IMR-90 (cell line): ENCODE results near the gene ANO9. TPM values are rescaled to one million over a fixed set of nuclear protein-coding genes. Genes with fewer than 3 reads are reported as not detected.

Experiments used
- ATAC-seq: fragments of 200-7000 bp; cut with Tn5 transposase; 2 replicates; pipeline ENCODE4 v1.9.1; 2020; ENCODE audit warnings: low read depth, mild to moderate bottlenecking, moderate library complexity
- BruUV-seq: library from RNA; stranded (reverse); fragments of 400-500 nt; replicated peaks from 2 replicates; lab custom pipeline; 2021; lab: Mats Ljungman, UMichigan
- CTCF ChIA-PET: fragments of 300-600 bp; formaldehyde crosslinking; extraction: SDS; loops from one replicate; lab custom pipeline; 2021; ENCODE audit warnings: antibody characterized with exemption; lab: Yijun Ruan, JAX
- POLR2A ChIA-PET: fragments of 300-600 bp; sonication (Branson Sonifier 250); formaldehyde crosslinking; loops from one replicate; lab custom pipeline; 2022; ENCODE audit warnings: antibody characterized with exemption; ENCODE audit not compliant: unreplicated experiment; lab: Charles Lee
- DNase-seq: peaks from one replicate; pipeline ENCODE4 v3.0.0; 2013
- H2AFZ ChIP-seq: replicated peaks from 2 replicates; pipeline ENCODE3; 2013; ENCODE audit warnings: low read length, mild to moderate bottlenecking; ENCODE audit not compliant: poor library complexity
- H2AK5ac ChIP-seq: 2 replicates; pipeline ENCODE4 v1.6.1; 2013; ENCODE audit warnings: low read depth, low read length, inconsistent platforms
- H2AK9ac ChIP-seq: replicated peaks from 2 replicates; pipeline ENCODE3; 2013; ENCODE audit warnings: mild to moderate bottlenecking, low read depth, low read length, moderate library complexity; ENCODE audit not compliant: poor library complexity
- H2BK120ac ChIP-seq: 2 replicates; pipeline ENCODE4 v1.6.1; 2013; ENCODE audit warnings: low read depth, low read length, inconsistent platforms
- H2BK15ac ChIP-seq: 3 replicates; pipeline ENCODE4 v1.6.1; 2013; ENCODE audit warnings: low read depth, low read length, inconsistent platforms
- H2BK20ac ChIP-seq: 2 replicates; pipeline ENCODE4 v1.6.1; 2013; ENCODE audit warnings: low read depth, mild to moderate bottlenecking, inconsistent platforms, low read length, moderate library complexity
- H2BK5ac ChIP-seq: 2 replicates; pipeline ENCODE4 v1.6.1; 2013; ENCODE audit warnings: mild to moderate bottlenecking, low read depth, low read length, inconsistent platforms; ENCODE audit not compliant: poor library complexity, severe bottlenecking
- H3K14ac ChIP-seq: replicated peaks from 2 replicates; pipeline ENCODE4 v1.6.1; 2013; ENCODE audit warnings: low read depth, low read length, inconsistent platforms
- H3K18ac ChIP-seq: 2 replicates; pipeline ENCODE4 v1.6.1; 2013; ENCODE audit warnings: low read depth, low read length, control low read depth
- H3K23ac ChIP-seq: 2 replicates; pipeline ENCODE4 v1.6.1; 2013; ENCODE audit warnings: low read depth, low read length, inconsistent platforms
- H3K27ac ChIP-seq: 2 replicates; pipeline ENCODE4 v1.5.1; 2013; ENCODE audit warnings: mild to moderate bottlenecking, control low read depth, low read length; ENCODE audit not compliant: insufficient read depth
- H3K27me3 ChIP-seq: 2 replicates; pipeline ENCODE4 v1.6.1; 2013; ENCODE audit warnings: low read length; ENCODE audit not compliant: control insufficient read depth, insufficient read depth
- H3K36me3 ChIP-seq: 2 replicates; pipeline ENCODE4 v1.6.1; 2013; ENCODE audit warnings: low read length, mixed read lengths; ENCODE audit not compliant: control insufficient read depth, insufficient read depth
- H3K4ac ChIP-seq: 2 replicates; pipeline ENCODE4 v1.6.1; 2013; ENCODE audit warnings: low read depth, low read length, inconsistent platforms
- H3K4me1 ChIP-seq: 2 replicates; pipeline ENCODE4 v1.6.1; 2013; ENCODE audit warnings: low read length, mixed read lengths; ENCODE audit not compliant: control insufficient read depth, insufficient read depth
- H3K4me2 ChIP-seq: 2 replicates; pipeline ENCODE4 v1.6.1; 2013; ENCODE audit warnings: low read depth, mild to moderate bottlenecking, control low read depth, low read length, moderate library complexity
- H3K4me3 ChIP-seq: 2 replicates; pipeline ENCODE4 v1.5.1; 2013; ENCODE audit warnings: low read depth, mild to moderate bottlenecking, control low read depth, low read length, moderate library complexity; ENCODE audit not compliant: insufficient read depth
- H3K56ac ChIP-seq: 2 replicates; pipeline ENCODE4 v1.6.1; 2013; ENCODE audit warnings: low read length, inconsistent platforms; ENCODE audit not compliant: insufficient read depth; ENCODE audit errors: extremely low read depth
- H3K79me1 ChIP-seq, 2 experiments: 2 replicates each; pipeline ENCODE4 v1.6.1; 2013; ENCODE audit warnings: low read length in 2 of 2, inconsistent platforms in 1 of 2, low read depth in 1 of 2
- H3K9ac ChIP-seq: 2 replicates; pipeline ENCODE4 v1.6.1; 2013; ENCODE audit warnings: low read depth, low read length, control low read depth
- H3K9me1 ChIP-seq: 2 replicates; pipeline ENCODE4 v1.6.1; 2013; ENCODE audit warnings: low read length, inconsistent platforms; ENCODE audit not compliant: insufficient read depth
- H3K9me3 ChIP-seq: 2 replicates; pipeline ENCODE4 v1.6.1; 2013; ENCODE audit warnings: low read length; ENCODE audit not compliant: control insufficient read depth, insufficient read depth
- H4K20me1 ChIP-seq: 2 replicates; pipeline ENCODE4 v1.6.1; 2013; ENCODE audit warnings: low read length, inconsistent platforms; ENCODE audit not compliant: insufficient read depth
- H4K5ac ChIP-seq: 2 replicates; pipeline ENCODE4 v1.6.1; 2013; ENCODE audit warnings: mild to moderate bottlenecking, low read depth, low read length, control low read depth
- H4K8ac ChIP-seq, 2 experiments: 2 replicates each; pipeline ENCODE4 v1.6.1; 2013; ENCODE audit warnings: low read depth in 2 of 2, low read length in 2 of 2, control low read depth in 1 of 2, inconsistent platforms in 1 of 2
- H4K91ac ChIP-seq: 2 replicates; pipeline ENCODE4 v1.6.1; 2013; ENCODE audit warnings: low read depth, low read length, inconsistent platforms; ENCODE audit not compliant: insufficient read depth
- BHLHE40 ChIP-seq: fragments of 150-350 bp; IDR thresholded peaks from 2 replicates; pipeline ENCODE4 v1.6.1; 2016; ENCODE audit warnings: mild to moderate bottlenecking, low read depth, low read length
- CEBPB ChIP-seq: IDR thresholded peaks from 2 replicates; pipeline ENCODE4 v1.6.1; 2012; ENCODE audit warnings: low read depth, low read length, improper control_type of control experiment
- CHD1 ChIP-seq: IDR thresholded peaks from 2 replicates; pipeline ENCODE4 v1.6.1; 2012; ENCODE audit warnings: low read depth, low read length, improper control_type of control experiment
- FOS ChIP-seq: fragments of 150-350 bp; IDR thresholded peaks from 2 replicates; pipeline ENCODE4 v1.6.1; 2016; ENCODE audit warnings: low read depth, low read length
- MAFK ChIP-seq: IDR thresholded peaks from 2 replicates; pipeline ENCODE4 v1.6.1; 2012; ENCODE audit warnings: low read depth, low read length, improper control_type of control experiment
- MAZ ChIP-seq: IDR thresholded peaks from 2 replicates; pipeline ENCODE4 v1.6.1; 2012; ENCODE audit warnings: low read depth, mild to moderate bottlenecking, low read length, improper control_type of control experiment, moderate library complexity, borderline replicate concordance
- MXI1 ChIP-seq: IDR thresholded peaks from 2 replicates; pipeline ENCODE4 v1.6.1; 2012; ENCODE audit warnings: low read depth, mild to moderate bottlenecking, low read length, moderate library complexity, borderline replicate concordance
- NFE2L2 ChIP-seq: fragments of 150-350 bp; IDR thresholded peaks from 2 replicates; pipeline ENCODE4 v1.6.1; 2016; ENCODE audit warnings: low read depth, mild to moderate bottlenecking, low read length
- POLR2A ChIP-seq: IDR thresholded peaks from 2 replicates; pipeline ENCODE4 v1.6.1; 2012; ENCODE audit warnings: mild to moderate bottlenecking, low read depth, low read length
- RAD21 ChIP-seq: IDR thresholded peaks from 2 replicates; pipeline ENCODE4 v1.6.1; 2012; ENCODE audit warnings: low read length, improper control_type of control experiment
- RCOR1 ChIP-seq: IDR thresholded peaks from 2 replicates; pipeline ENCODE4 v1.6.1; 2012; ENCODE audit warnings: mild to moderate bottlenecking, low read length, improper control_type of control experiment; ENCODE audit not compliant: insufficient replicate concordance
- RFX5 ChIP-seq: IDR thresholded peaks from 2 replicates; pipeline ENCODE4 v1.8.0; 2012; ENCODE audit warnings: low read depth, mild to moderate bottlenecking, low read length, moderate library complexity
- SMC3 ChIP-seq: fragments of 150-350 bp; IDR thresholded peaks from 2 replicates; pipeline ENCODE4 v1.6.1; 2016; ENCODE audit warnings: low read depth, mild to moderate bottlenecking, antibody characterized with exemption, low read length, moderate library complexity
- USF2 ChIP-seq: fragments of 150-350 bp; IDR thresholded peaks from 2 replicates; pipeline ENCODE4 v1.6.1; 2017; ENCODE audit warnings: mild to moderate bottlenecking, antibody characterized with exemption, low read length, low read depth
- WGBS, 2 experiments: methylation state at CpG; one replicate each; pipeline versions ENCODE4 v1.1.5 to v1.1.7; 2013; ENCODE audit warnings: missing lambda C conversion rate in 2 of 2; ENCODE audit not compliant: insufficient read length in 1 of 2; ENCODE audit errors: extremely low coverage in 2 of 2; 5-methylcytosine and 5-hydroxymethylcytosine counted together
- dilution Hi-C: fragments of 300-500 bp; cut with HindIII; formaldehyde crosslinking; loops from one replicate; pipeline ENCODE4 v1.14.3; 2018; ENCODE audit warnings: low sequenced_read_pairs; ENCODE audit not compliant: unreplicated experiment
- in situ Hi-C: fragments of 300-500 bp; cut with MboI; formaldehyde crosslinking; loops from 3 replicates; pipeline ENCODE4 v1.14.3; 2019; ENCODE audit warnings: low sequenced_read_pairs, inconsistent platforms, mixed read lengths
- intact Hi-C: fragments of 100-400 bp; cut with micrococcal nuclease; formaldehyde crosslinking; loops from 2 replicates; pipeline ENCODE4 v1.10.0; 2022
- polyA plus RNA-seq, 3 experiments: library from polyadenylated mRNA; depleted of rRNA; stranded (reverse); fragments of >200 nt; gene quantifications; 2 replicates each; pipeline ENCODE4 v1.2.3, GENCODE V29; 2012; ENCODE audit warnings: low replicate concordance in 1 of 3
- total RNA-seq: library from RNA; depleted of rRNA; stranded (reverse); fragments of >200 nt; gene quantifications from 2 replicates; pipeline ENCODE4 v1.2.3, GENCODE V29; 2012
- TF ChIP-seq, protein P1 (sequence below): fragments of 150-350 bp; IDR thresholded peaks from 2 replicates; pipeline ENCODE4 v1.6.1; 2016; ENCODE audit warnings: low read depth, mild to moderate bottlenecking, low read length, moderate library complexity, borderline replicate concordance
- TF ChIP-seq, protein P2 (sequence below): conservative IDR thresholded peaks from 2 replicates; pipeline ENCODE4 v1.5.1; 2012; ENCODE audit warnings: mild to moderate bottlenecking, low read depth, low read length, improper control_type of control experiment

ANO9 gene
- total and polyA plus RNA-seq, 2 of the 4 experiments (the other 2 are of a cell fraction), result not detected

GRCh38 chr11:404551-405264 lies 37.1 kb downstream of the ANO9 start:
- dilution Hi-C loops (no loop called here), in situ Hi-C loops (no loop called here), intact Hi-C loops (no loop called here)
- 96% methylated on average over 4 of the region's 14 CpGs; no CpG with 5 or more reads in 1 of the 2 experiments for WGBS, 2 experiments
- H3K9me1 ChIP-seq, result no peaks in the 10 kb centered on the region
- no peak overlapping the region for H4K5ac ChIP-seq
- BruUV-seq, result no TSS peak
- H3K56ac ChIP-seq, result no peak overlapping the region
- H2BK5ac ChIP-seq, result no peak overlapping the region
- ChIA-PET POLR2A (no interaction called here), CTCF (no interaction called here)
- TF ChIP-seq FOS, result no peak
- TF ChIP-seq, protein P1, sequence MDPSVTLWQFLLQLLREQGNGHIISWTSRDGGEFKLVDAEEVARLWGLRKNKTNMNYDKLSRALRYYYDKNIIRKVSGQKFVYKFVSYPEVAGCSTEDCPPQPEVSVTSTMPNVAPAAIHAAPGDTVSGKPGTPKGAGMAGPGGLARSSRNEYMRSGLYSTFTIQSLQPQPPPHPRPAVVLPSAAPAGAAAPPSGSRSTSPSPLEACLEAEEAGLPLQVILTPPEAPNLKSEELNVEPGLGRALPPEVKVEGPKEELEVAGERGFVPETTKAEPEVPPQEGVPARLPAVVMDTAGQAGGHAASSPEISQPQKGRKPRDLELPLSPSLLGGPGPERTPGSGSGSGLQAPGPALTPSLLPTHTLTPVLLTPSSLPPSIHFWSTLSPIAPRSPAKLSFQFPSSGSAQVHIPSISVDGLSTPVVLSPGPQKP, result no peak
- no peak for TF ChIP-seq BHLHE40
- no peak for TF ChIP-seq RFX5
- no peak for TF ChIP-seq SMC3
- no peak for TF ChIP-seq MAZ
- TF ChIP-seq USF2, result no peak
- TF ChIP-seq NFE2L2, result no peak
- no peak for TF ChIP-seq CHD1
- no peak for TF ChIP-seq RCOR1
- TF ChIP-seq MAFK, result no peak
- no peak for TF ChIP-seq RAD21
- no peak for TF ChIP-seq MXI1
- TF ChIP-seq CEBPB, result no peak
- no peak for TF ChIP-seq POLR2A
- TF ChIP-seq, protein P2, sequence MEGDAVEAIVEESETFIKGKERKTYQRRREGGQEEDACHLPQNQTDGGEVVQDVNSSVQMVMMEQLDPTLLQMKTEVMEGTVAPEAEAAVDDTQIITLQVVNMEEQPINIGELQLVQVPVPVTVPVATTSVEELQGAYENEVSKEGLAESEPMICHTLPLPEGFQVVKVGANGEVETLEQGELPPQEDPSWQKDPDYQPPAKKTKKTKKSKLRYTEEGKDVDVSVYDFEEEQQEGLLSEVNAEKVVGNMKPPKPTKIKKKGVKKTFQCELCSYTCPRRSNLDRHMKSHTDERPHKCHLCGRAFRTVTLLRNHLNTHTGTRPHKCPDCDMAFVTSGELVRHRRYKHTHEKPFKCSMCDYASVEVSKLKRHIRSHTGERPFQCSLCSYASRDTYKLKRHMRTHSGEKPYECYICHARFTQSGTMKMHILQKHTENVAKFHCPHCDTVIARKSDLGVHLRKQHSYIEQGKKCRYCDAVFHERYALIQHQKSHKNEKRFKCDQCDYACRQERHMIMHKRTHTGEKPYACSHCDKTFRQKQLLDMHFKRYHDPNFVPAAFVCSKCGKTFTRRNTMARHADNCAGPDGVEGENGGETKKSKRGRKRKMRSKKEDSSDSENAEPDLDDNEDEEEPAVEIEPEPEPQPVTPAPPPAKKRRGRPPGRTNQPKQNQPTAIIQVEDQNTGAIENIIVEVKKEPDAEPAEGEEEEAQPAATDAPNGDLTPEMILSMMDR, result no peak
- H3K18ac ChIP-seq, result no peak overlapping the region
- H3K9ac ChIP-seq, result no peak overlapping the region
- H4K91ac ChIP-seq, result no peak overlapping the region
- DNase-seq, result no peak
- H3K27me3 ChIP-seq, result peaks cover 10% of the 10 kb centered on the region; the same call in 1 of the 2 replicates
- H3K4ac ChIP-seq, result no peak overlapping the region
- no peak overlapping the region for H3K14ac ChIP-seq
- no peak overlapping the region for H3K27ac ChIP-seq
- H2BK15ac ChIP-seq, result no peak overlapping the region
- H2AK5ac ChIP-seq, result no peak overlapping the region
- H4K20me1 ChIP-seq, result no peaks in the 10 kb centered on the region
- H3K79me1 ChIP-seq, result no peaks in the 10 kb centered on the region
- no peak overlapping the region for H3K23ac ChIP-seq
- no peak overlapping the region for H4K8ac ChIP-seq
- no peak overlapping the region for H2BK20ac ChIP-seq
- H2AK9ac ChIP-seq, result no peak overlapping the region
- no peaks in the 10 kb centered on the region for H3K36me3 ChIP-seq
- H2BK120ac ChIP-seq, result no peak overlapping the region
- no peak overlapping the region for H3K4me2 ChIP-seq
- ATAC-seq, result no peak
- H3K4me3 ChIP-seq, result no peak overlapping the region
- no peak overlapping the region for H2AFZ ChIP-seq
- H3K4me1 ChIP-seq, result peaks cover 3% of the 10 kb centered on the region; the same call in 1 of the 2 replicates
- peaks cover 2% of the 10 kb centered on the region; the same call in 1 of the 2 replicates for H3K9me3 ChIP-seq
